Fibroblast of mammary gland (primary cell): Measurements from ENCODE around the gene ALDH1B1.

ENCODE experiments used
- DNase-seq: peaks from one replicate; pipeline ENCODE4 v3.0.0-alpha.2; 2010; ENCODE audit warnings: low read depth
- H3K4me3 ChIP-seq: 2 replicates; pipeline ENCODE4 v1.5.1; 2011; ENCODE audit warnings: low read depth, mild to moderate bottlenecking, low read length, moderate library complexity; ENCODE audit not compliant: control insufficient read depth
- TF ChIP-seq, protein P1 (sequence below): conservative IDR thresholded peaks from 2 replicates; pipeline ENCODE4 v1.5.1; 2011; ENCODE audit warnings: low read depth, low read length, inconsistent platforms; ENCODE audit not compliant: control insufficient read depth, insufficient read depth

Gene ALDH1B1

DNA sequence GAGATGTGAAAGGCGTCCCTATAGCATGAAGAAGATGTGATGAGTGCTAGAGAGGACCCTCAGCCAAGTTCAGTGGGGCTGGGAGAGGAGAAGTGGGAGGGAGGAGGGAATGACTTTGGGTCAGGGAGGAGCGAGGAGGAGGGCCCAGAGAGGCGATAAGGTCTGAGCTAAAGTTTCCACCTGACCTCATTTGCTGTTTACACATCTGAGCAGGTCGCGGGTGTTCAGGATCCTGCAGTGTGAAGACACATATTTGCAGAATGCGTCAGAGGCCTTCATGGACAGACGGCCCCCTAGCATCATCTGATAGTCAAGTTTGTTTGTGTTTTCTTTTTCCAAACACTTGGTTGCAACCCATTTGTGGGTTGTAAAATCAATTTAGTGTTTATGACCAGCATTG is 50.7 kb downstream of the ALDH1B1 start:
- H3K4me3 ChIP-seq = no peak overlapping the region
- TF ChIP-seq, protein P1, sequence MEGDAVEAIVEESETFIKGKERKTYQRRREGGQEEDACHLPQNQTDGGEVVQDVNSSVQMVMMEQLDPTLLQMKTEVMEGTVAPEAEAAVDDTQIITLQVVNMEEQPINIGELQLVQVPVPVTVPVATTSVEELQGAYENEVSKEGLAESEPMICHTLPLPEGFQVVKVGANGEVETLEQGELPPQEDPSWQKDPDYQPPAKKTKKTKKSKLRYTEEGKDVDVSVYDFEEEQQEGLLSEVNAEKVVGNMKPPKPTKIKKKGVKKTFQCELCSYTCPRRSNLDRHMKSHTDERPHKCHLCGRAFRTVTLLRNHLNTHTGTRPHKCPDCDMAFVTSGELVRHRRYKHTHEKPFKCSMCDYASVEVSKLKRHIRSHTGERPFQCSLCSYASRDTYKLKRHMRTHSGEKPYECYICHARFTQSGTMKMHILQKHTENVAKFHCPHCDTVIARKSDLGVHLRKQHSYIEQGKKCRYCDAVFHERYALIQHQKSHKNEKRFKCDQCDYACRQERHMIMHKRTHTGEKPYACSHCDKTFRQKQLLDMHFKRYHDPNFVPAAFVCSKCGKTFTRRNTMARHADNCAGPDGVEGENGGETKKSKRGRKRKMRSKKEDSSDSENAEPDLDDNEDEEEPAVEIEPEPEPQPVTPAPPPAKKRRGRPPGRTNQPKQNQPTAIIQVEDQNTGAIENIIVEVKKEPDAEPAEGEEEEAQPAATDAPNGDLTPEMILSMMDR = no peak
- DNase-seq = no peak

DNA sequence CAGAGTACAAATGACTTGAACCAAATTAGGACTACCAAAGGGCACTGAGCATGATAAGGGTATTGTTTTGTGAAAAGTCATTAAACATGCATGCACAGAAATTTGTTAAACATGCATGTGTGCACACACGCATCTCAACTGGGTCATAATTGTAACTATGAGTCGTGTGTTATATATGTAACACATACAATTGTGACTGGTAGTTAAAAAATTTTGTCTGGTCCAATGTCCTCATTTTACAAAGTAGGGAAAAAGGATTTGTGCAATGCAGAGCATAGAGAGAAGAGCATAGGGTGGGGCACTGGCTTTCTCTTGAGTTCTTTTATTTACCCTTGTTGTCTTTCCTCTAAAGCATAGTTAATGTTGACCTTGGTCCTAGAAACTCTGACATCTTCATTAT is 51.1 kb downstream of the ALDH1B1 start:
- no peak overlapping the region for H3K4me3 ChIP-seq
- DNase-seq = no peak
- TF ChIP-seq, protein P1 = no peak

DNA sequence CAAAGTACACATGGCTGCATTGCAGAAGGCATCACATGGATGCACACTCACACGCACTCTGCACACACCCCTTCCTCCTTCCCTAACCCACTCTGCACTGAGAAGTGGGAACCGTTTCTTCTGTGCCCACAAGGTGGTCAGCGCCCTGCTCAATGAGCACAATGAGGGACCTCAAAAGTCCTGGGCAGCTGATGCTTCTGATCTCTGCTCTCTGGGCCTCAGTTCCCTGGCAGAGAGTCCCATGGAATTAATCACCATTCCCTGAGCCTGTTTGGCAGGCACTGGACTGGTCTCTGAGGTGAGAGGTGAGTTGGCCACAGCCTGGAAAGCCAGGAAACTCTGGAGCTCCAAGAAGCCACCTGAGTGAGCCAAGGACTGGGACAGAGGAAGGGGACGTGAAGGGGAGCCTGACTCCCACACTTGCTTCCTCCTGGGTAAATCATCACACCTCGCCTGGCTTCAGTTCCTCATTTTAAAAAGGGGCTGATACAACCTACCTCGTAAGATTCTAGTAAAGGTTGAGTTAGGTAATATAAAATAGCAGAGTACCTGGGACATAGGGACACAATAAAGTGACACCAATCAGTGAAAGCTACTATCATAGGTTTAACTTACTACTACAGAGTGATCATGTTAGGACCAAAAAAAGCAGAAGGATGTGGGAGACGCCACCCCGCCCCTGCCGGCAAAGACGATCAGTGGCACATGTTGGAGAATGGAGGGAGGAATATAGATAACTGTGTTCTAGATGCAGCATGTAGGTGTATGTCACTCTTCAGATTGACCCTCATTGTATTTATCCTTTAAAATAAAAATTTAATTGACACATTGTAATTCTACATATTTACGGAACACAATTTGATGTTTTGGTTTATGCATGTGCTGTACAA is 52.9 kb downstream of the ALDH1B1 start:
- H3K4me3 ChIP-seq = no peak overlapping the region
- TF ChIP-seq, protein P1 = no peak
- no peak for DNase-seq

DNA sequence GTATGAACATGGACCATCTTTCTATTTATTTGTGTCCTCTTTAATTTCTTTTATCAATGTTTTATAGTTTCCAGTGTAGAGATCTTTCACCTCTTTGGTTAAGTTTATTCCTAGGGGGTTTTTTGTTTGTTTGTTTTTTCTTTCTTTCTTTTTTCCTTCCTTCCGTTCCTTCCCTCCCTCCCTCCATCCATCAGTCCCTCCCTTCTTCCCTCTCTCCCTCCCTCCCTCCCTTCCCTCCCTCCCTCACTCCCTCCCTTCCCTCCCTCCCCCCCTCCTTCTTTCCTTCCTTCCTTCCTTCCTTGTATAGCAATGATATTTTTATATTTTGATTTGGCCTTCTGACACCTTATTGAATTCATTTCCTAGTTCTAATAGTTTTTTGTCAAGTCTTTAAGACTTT is 55.2 kb downstream of the ALDH1B1 start:
- TF ChIP-seq, protein P1 = no peak
- H3K4me3 ChIP-seq = no peak overlapping the region
- no peak for DNase-seq
